Activated T-helper 2 cell treated with anti-CD3 and anti-CD28 coated beads, Interferon-gamma antibody, Interleukin-2, Interleukin-4, amounts not matched to agents 10 μg/mL and 5 μg/mL and 100 μg/mL, durations not matched to agents 14 hours and 24 hours and 36 hours (primary cell): ENCODE measurements around the gene SUV39H1. TPM values are rescaled to one million over a fixed set of nuclear protein-coding genes. Genes with fewer than 3 reads are reported as not detected.

Experiments used
- DNase-seq: peaks from one replicate; pipeline ENCODE4 v3.0.0; 2021; ENCODE audit warnings: low spot score
- H3K27ac Mint-ChIP-seq: one replicate; pipeline ENCODE4 v1.8.0; 2021; ENCODE audit warnings: mixed read lengths
- H3K27me3 Mint-ChIP-seq: one replicate; pipeline ENCODE4 v1.8.0; 2021; ENCODE audit warnings: low read depth, mixed read lengths
- H3K36me3 Mint-ChIP-seq: one replicate; pipeline ENCODE4 v1.8.0; 2021; ENCODE audit warnings: low read depth, mixed read lengths
- H3K4me1 Mint-ChIP-seq: one replicate; pipeline ENCODE4 v1.8.0; 2021; ENCODE audit warnings: low read depth, mixed read lengths
- H3K4me3 Mint-ChIP-seq: one replicate; pipeline ENCODE4 v1.8.0; 2021; ENCODE audit warnings: low read depth, mild to moderate bottlenecking, moderate library complexity, mixed read lengths
- H3K9me3 Mint-ChIP-seq: one replicate; pipeline ENCODE4 v1.8.0; 2021; ENCODE audit warnings: mixed read lengths
- intact Hi-C: fragments of 100-400 bp; cut with micrococcal nuclease; formaldehyde crosslinking; loops from one replicate; pipeline ENCODE4 v1.15.1; 2023
- total RNA-seq: library from RNA; stranded (reverse); gene quantifications from 2 replicates; pipeline ENCODE4 v1.2.3, GENCODE V29; 2022

Gene SUV39H1
- total RNA-seq, 1 donor from 2014 or later, result 29.6 TPM

- Mint-ChIP-seq H3K9me3 (no peaks in the 10 kb centered on the region), H3K27me3 (no peaks in the 10 kb centered on the region), H3K4me3 (no peak overlapping the region), H3K36me3 (peaks cover 37% of the 10 kb centered on the region), H3K4me1 (peaks cover 45% of the 10 kb centered on the region), H3K27ac (no peak overlapping the region)
- no peak for DNase-seq
- intact Hi-C loops, result loop anchor here (10.0 kb wide), 2 partner anchors 225 to 555 kb away; partner anchors contain the start of genes FOXP3 and PPP1R3F
These were observed 13.1 kb downstream of the SUV39H1 start for GRCh38 chrX:48709522-48710112.

- Mint-ChIP-seq H3K36me3 (peaks cover 37% of the 10 kb centered on the region), H3K27me3 (no peaks in the 10 kb centered on the region), H3K9me3 (no peaks in the 10 kb centered on the region), H3K4me1 (peaks cover 61% of the 10 kb centered on the region), H3K4me3 (peak overlapping the region; percentile 76), H3K27ac (peak overlapping the region; percentile 94)
- intact Hi-C loops, result loop anchor here (10.0 kb wide), 2 partner anchors 223 to 553 kb away; partner anchors contain the start of genes FOXP3 and PPP1R3F
- DNase-seq, result no peak
These were observed 14.8 kb downstream of the SUV39H1 start for GRCh38 chrX:48711162-48711928.

DNA sequence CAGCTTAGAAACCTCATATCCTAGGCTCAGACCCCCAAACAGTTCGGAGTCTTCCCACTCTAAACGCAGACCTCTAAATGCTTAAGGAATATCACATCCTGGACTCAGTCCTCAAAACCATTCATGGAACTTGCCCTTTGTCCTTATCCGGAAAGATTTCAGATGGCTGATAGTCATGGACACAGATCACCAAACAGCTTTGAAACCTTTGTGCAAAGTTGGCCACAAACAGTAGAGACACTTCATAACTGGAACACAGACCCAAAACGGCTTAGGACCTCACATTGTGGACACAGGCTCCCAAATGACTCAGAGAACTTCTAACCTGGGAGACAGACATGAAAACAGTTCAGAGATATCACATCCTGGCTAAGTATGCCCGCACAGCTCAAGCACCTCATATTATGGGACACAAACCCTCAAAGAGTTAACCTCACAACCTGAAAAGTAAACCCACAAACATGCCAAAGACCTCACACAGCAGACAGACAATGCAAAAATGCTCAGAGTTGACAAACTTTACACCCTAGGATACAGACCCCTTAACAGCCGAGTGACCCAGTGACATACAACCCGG, 15.5 kb downstream of the SUV39H1 start:
- DNase-seq, result no peak
- intact Hi-C loops, result loop anchor here (2.0 to 10.0 kb wide), 3 partner anchors 39 to 553 kb away; partner anchors contain the start of genes FOXP3 and PPP1R3F
- H3K4me1 Mint-ChIP-seq, result peaks cover 63% of the 10 kb centered on the region
- H3K9me3 Mint-ChIP-seq, result no peaks in the 10 kb centered on the region
- peak overlapping the region; percentile 76 for H3K4me3 Mint-ChIP-seq
- H3K27me3 Mint-ChIP-seq, result no peaks in the 10 kb centered on the region
- H3K27ac Mint-ChIP-seq, result peak overlapping the region; percentile 94
- H3K36me3 Mint-ChIP-seq, result peaks cover 37% of the 10 kb centered on the region

DNA sequence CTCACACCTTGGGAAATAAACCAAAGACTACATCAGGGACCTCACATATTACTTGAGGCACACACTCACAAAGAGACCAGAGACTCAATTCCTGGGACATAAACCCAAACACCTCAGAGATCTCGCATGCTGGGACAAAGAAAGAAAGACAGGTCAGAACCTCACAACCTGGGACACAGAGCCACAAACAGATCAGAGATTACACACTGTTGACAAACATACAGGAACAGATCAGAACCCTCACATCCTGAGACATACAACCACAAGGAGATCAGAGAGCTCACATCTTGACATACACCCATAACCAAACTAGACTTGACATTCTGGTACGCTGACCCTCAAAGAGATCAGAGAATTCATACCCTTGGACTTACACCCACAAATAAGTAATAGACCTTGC, 17.3 kb downstream of the SUV39H1 start:
- H3K9me3 Mint-ChIP-seq, result no peaks in the 10 kb centered on the region
- intact Hi-C loops, result loop anchor here (1.0 to 10.0 kb wide), 7 partner anchors 7 to 551 kb away; partner anchors contain the start of genes FOXP3 and PPP1R3F
- peaks cover 32% of the 10 kb centered on the region for H3K36me3 Mint-ChIP-seq

GRCh38 chrX:48714573-48714972, 18.0 kb downstream of the SUV39H1 start:
- Mint-ChIP-seq H3K27ac (peak overlapping the region; percentile 94), H3K9me3 (no peaks in the 10 kb centered on the region), H3K27me3 (no peaks in the 10 kb centered on the region), H3K36me3 (peaks cover 31% of the 10 kb centered on the region), H3K4me1 (peaks cover 75% of the 10 kb centered on the region), H3K4me3 (peak overlapping the region; percentile 15)
- DNase-seq, result no peak
- intact Hi-C loops, result loop anchor here (2.0 to 10.0 kb wide), 3 partner anchors 14 to 550 kb away; partner anchors contain the start of genes FOXP3 and PPP1R3F

More for the DNA sequence above, 17.3 kb downstream of the SUV39H1 start:
- Mint-ChIP-seq H3K4me3 (peak overlapping the region; percentile 76), H3K27me3 (no peaks in the 10 kb centered on the region), H3K4me1 (peaks cover 71% of the 10 kb centered on the region), H3K27ac (peak overlapping the region; percentile 94)
- no peak for DNase-seq

GRCh38 chrX:48715072-48715471, 18.5 kb downstream of the SUV39H1 start:
- Mint-ChIP-seq H3K4me3 (peak overlapping the region; percentile 15), H3K36me3 (peaks cover 31% of the 10 kb centered on the region), H3K9me3 (no peaks in the 10 kb centered on the region), H3K27ac (peak overlapping the region; percentile 94), H3K27me3 (no peaks in the 10 kb centered on the region), H3K4me1 (peaks cover 75% of the 10 kb centered on the region)
- intact Hi-C loops, result loop anchor here (2.0 to 10.0 kb wide), 3 partner anchors 14 to 550 kb away; partner anchors contain the start of genes FOXP3 and PPP1R3F
- DNase-seq, result no peak

DNA sequence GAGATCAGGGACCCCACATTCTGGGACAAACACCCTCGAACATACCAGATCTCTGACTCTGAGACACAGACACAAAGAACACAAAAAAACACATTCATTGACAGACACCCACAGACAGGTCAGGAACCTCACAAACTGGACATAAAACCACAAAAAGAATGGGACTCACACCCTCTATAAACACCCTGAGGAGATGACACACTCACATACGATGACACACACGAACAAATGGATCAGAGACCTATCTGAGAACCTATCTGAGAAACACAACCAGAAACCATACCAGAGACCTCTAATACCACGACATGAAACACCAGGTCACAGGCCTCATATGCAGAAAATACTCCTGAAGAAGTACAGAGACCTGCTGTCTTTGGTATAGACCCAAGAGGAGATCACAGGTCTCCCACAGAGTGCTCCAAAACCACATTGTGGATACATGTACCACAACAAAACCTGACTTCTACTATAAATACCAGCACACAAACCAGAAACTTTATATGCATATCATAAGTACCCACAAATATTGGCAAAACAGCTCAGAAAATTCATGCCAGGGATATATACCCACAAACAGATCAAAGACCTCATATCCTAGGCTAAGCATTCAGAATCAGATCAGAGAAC, 19.5 kb downstream of the SUV39H1 start:
- intact Hi-C loops, result loop anchor here (2.0 to 10.0 kb wide), 3 partner anchors 13 to 549 kb away; partner anchors contain the start of genes FOXP3 and PPP1R3F
- DNase-seq, result no peak
- Mint-ChIP-seq H3K27ac (peak overlapping the region; percentile 94), H3K9me3 (no peaks in the 10 kb centered on the region), H3K4me3 (no peak overlapping the region), H3K4me1 (peaks cover 68% of the 10 kb centered on the region), H3K27me3 (no peaks in the 10 kb centered on the region), H3K36me3 (peaks cover 27% of the 10 kb centered on the region)

DNA sequence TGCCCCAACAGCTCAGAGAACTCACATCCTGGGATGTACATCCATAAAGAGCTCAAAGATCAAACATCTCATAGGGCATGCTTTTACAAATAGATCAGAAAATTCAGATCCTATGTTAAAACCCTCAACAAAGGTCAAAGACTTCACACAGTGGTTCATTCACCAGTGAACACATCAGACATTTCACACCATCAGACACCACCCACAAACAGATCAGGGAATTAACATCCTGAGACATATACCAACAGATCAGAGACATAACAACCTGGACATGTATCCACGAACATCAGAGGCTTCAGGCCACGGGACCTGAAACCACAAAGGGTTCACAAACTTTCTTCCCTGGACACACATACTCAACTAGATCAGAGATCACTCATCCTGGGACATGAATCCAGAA, 23.4 kb downstream of the SUV39H1 start:
- Mint-ChIP-seq H3K27ac (no peak overlapping the region), H3K9me3 (no peaks in the 10 kb centered on the region), H3K4me1 (peaks cover 28% of the 10 kb centered on the region), H3K4me3 (no peak overlapping the region), H3K36me3 (peaks cover 23% of the 10 kb centered on the region), H3K27me3 (no peaks in the 10 kb centered on the region)
- intact Hi-C loops, result loop anchor here (10.0 kb wide), 2 partner anchors 215 to 545 kb away; partner anchors contain the start of genes FOXP3 and PPP1R3F
- no peak for DNase-seq

- DNase-seq, result no peak
These were observed 24.2 kb downstream of the SUV39H1 start for GRCh38 chrX:48720577-48721250.

DNA sequence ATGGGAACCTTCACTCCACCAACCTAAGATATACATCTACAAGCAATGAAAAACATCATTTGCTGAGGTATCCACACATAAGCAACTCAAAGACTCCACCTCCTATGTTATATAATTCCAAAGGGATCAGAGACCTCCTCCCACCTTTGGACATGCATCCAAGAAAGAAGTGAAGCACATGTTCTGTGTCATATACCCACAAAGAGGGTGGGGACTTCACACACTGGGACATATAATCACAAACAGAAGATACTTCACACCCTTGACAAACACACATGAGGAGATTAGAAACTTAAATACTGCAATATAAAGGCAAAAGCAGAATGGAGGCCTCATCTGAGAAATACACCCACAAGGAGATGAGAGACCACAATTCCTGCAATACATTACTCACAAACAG, 25.4 kb downstream of the SUV39H1 start:
- H3K4me1 Mint-ChIP-seq, result peaks cover 21% of the 10 kb centered on the region
- peaks cover 30% of the 10 kb centered on the region for H3K36me3 Mint-ChIP-seq
- intact Hi-C loops, result loop anchor here (1.0 kb wide), 1 partner anchor 9 kb away; no protein-coding TSS in a partner anchor
- DNase-seq, result no peak
- H3K4me3 Mint-ChIP-seq, result no peak overlapping the region
- no peaks in the 10 kb centered on the region for H3K27me3 Mint-ChIP-seq
- no peak overlapping the region for H3K27ac Mint-ChIP-seq
- H3K9me3 Mint-ChIP-seq, result peaks cover 4% of the 10 kb centered on the region

More at GRCh38 chrX:48720577-48721250, 24.2 kb downstream of the SUV39H1 start:
- Mint-ChIP-seq H3K9me3 (peaks cover under 1% of the 10 kb centered on the region), H3K27me3 (no peaks in the 10 kb centered on the region), H3K27ac (no peak overlapping the region), H3K4me3 (no peak overlapping the region), H3K4me1 (peaks cover 20% of the 10 kb centered on the region), H3K36me3 (peaks cover 26% of the 10 kb centered on the region)
- intact Hi-C loops, result loop anchor here (1.0 kb wide), 1 partner anchor 7 kb away; no protein-coding TSS in a partner anchor

DNA sequence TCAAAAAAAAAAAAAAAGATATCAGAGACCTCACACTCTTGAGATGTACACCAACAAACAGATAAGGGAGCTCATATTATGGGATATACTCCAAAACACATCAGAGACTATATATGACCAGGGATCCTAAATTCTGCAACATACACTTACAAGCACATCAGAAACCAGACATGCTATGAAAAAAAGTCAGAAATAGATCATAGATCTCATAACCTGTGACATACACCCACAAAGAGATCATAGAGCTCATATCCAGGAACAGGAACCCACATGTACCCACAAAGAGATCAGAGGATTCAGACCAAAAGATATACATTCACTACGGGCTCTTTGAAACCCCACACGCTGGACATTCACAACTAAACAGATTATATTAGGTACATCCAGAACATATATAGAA, 30.1 kb downstream of the SUV39H1 start:
- intact Hi-C loops, result no loop called here
- Mint-ChIP-seq H3K27ac (no peak overlapping the region), H3K27me3 (no peaks in the 10 kb centered on the region), H3K4me3 (no peak overlapping the region), H3K9me3 (peaks cover 23% of the 10 kb centered on the region), H3K36me3 (peaks cover 30% of the 10 kb centered on the region), H3K4me1 (peaks cover 24% of the 10 kb centered on the region)
- DNase-seq, result no peak
